Measurements from ENCODE around the gene ATP2C1.
"Not testable (repeated sequence)": the region's sequence is repeated elsewhere in the genome, so short reads cannot be mapped to it uniquely, and the experiment has no call there.

The ATP2C1 gene, protein sequence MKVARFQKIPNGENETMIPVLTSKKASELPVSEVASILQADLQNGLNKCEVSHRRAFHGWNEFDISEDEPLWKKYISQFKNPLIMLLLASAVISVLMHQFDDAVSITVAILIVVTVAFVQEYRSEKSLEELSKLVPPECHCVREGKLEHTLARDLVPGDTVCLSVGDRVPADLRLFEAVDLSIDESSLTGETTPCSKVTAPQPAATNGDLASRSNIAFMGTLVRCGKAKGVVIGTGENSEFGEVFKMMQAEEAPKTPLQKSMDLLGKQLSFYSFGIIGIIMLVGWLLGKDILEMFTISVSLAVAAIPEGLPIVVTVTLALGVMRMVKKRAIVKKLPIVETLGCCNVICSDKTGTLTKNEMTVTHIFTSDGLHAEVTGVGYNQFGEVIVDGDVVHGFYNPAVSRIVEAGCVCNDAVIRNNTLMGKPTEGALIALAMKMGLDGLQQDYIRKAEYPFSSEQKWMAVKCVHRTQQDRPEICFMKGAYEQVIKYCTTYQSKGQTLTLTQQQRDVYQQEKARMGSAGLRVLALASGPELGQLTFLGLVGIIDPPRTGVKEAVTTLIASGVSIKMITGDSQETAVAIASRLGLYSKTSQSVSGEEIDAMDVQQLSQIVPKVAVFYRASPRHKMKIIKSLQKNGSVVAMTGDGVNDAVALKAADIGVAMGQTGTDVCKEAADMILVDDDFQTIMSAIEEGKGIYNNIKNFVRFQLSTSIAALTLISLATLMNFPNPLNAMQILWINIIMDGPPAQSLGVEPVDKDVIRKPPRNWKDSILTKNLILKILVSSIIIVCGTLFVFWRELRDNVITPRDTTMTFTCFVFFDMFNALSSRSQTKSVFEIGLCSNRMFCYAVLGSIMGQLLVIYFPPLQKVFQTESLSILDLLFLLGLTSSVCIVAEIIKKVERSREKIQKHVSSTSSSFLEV

GRCh38 chr3:130893376-130894129 is at the start of gene ATP2C1:
TSS of gene ATP2C1 (plus strand) at chr3:130894084. CDS start at chr3:130894770, 686 bp downstream.
- DNase-seq = peak; percentile 98 to 99 (median 98)

DNA sequence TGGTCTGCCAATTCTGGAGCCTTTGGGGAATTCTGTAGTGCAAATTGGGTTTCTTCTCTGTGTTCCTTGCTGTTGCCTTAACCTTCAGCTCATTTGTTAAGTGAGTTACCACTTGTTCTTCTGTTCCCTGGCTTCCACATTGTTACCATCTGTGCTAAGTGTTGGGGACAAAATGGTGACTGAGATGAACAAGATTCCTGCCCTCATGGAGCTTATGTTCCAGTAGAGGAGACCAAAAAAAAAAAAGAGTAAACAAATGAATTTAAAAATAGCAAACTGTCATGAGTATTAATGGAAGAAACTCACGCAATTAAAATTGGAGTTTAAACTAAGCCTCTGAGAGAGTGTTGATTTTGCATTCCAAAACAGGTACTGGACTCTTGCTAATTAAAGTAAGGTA is 49.4 kb upstream of the ATP2C1 start:
- no peak for DNase-seq

GRCh38 chr3:130846181-130846580 is 47.7 kb upstream of the ATP2C1 start:
- no peak for DNase-seq

- peak in 1 of 3 donors; percentile 31 for DNase-seq
Measured at GRCh38 chr3:130849091-130849552, 44.8 kb upstream of the ATP2C1 start.

GRCh38 chr3:130850044-130850797 is 43.7 kb upstream of the ATP2C1 start:
- DNase-seq = peak; percentile 90 to 99 (median 97)

DNA sequence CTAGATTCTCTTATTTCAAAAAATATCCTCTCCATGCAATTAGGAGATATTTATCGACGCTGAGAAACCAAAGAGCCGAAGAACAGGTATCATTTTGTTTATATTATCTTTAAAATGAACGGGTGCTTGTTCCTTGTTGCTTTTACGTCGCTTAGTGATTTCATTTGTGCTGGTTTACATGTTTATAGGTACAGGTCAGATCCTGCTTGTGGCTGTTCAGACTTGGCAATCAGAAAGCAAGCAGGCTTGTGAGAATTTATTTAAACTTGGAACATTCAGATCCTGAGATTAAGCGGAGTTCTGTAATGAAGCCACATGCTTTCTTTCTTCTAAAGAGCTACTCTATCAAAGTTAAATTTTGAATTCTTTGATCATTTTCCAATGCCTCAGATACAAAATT is 43.0 kb upstream of the ATP2C1 start:
- DNase-seq = no peak

DNA sequence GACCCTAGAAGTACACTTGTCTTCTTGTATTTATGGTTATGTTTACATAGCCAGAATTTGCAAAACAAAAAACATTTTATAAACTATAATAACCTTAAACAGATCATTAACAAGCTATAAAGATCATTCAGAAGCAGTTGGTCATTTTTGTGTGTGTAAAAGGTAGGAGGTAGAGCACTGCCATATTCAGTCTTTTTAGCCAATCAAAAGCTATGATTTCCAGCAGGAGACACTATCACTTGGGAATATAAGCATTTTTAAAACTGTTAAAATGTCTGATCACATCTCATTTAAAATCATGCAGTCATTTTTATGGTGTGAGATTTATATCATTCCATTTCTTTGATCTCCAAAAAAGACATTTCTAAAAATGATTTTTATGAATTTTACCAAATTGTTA is 42.6 kb upstream of the ATP2C1 start:
- no peak for DNase-seq

GRCh38 chr3:130853581-130853980 is 40.3 kb upstream of the ATP2C1 start:
- DNase-seq = no peak

- no peak for DNase-seq
Measured at GRCh38 chr3:130854208-130854864, 39.5 kb upstream of the ATP2C1 start.

- peak; percentile 88 to 97 (median 94) for DNase-seq
Measured at GRCh38 chr3:130857336-130858026, 36.4 kb upstream of the ATP2C1 start.

GRCh38 chr3:130862130-130862529 is 31.8 kb upstream of the ATP2C1 start:
- DNase-seq = not testable (repeated sequence)

DNA sequence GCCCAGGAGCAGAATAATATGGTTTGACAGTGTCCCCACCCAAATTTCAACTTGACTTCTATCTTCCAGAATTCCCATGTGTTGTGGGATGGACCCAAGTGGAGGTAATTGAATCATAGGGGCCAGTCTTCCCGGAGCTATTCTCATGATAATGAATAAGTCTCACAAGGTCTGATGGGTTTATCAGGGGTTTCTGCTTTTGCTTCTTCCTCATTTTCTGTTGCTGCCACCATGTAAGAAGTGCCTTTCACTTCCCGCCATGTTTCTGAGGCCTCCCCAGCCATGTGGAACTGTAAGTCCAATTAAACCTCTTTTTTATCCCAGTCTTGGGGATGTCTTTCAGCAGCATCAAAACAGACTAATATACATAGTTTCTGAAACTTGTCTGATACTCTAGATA is 28.4 kb upstream of the ATP2C1 start:
- DNase-seq = peak; percentile 38 to 60 (median 51)

DNA sequence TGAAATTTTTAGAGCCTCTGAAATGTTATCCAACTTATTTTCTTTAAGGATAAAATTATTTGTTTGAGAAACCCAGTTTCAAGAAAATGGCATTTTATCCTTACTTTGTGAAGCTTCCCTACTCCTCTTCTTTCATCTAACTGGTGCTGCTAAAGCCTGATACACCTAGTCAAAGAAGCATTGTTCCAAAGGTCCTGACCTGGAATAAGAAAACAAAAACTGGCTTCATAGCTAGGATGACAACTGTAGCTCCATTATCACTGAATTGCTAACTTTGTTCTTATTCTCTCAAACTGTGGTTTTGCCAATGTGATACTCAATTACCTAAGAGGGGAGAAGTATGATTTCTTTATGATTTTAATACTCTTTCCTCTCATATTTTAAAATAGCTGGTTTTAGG is 27.6 kb upstream of the ATP2C1 start:
- DNase-seq = no peak

DNA sequence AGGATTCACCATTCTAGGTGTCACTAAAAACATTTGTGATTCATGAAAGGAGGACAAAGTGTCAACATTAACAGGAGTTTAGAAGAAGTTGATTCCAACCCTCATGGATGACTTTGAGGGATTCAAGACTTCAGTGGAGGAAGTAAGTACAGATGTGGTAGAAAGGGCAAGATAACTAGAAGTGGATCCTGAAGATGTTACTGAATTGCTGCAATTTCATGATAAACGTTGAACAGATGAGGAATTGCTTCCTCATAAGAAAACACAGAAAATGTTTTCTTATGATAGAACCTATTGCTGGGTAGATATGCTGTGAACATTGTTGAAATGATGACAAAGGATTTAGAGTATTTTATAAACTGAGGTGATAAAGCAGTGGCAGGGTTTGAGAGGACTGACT is 23.5 kb upstream of the ATP2C1 start:
- no peak for DNase-seq

- DNase-seq = no peak
Measured at GRCh38 chr3:130876594-130876993, 17.3 kb upstream of the ATP2C1 start.

DNA sequence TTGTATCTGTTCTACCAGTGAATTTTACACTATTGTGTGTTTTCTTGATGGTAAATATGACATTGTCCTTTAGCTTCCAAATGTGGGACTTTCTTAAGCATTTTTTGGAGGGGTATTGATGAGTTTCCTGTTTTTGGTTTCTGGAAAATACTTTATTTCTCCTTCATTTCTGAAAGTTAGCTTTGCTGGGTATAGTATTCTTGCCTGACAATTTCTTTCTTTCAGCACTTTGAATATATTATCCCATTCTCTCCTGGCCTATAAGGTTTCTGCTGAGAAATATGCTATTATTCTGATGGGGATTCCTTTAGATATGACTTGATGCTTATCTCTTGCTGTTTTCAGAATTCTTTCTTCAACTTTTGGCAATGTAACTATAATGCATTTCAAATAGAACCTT is 15.4 kb upstream of the ATP2C1 start:
- no peak for DNase-seq

- DNase-seq = no peak
Measured at GRCh38 chr3:130889416-130889946, 4.4 kb upstream of the ATP2C1 start.

- peak; percentile 87 to 89 (median 88) for DNase-seq
Measured at GRCh38 chr3:130892759-130893375, 1.0 kb upstream of the ATP2C1 start.

GRCh38 chr3:130894130-130894985 is 474 bp downstream of the ATP2C1 start:
- peak; percentile 30 to 64 (median 44) for DNase-seq

Measured in suppressor macrophage treated with lipopolysaccharide for 1 hour (primary cell).